NK-92 (cell line): ENCODE measurements around the gene TRAF5.

ENCODE experiments used
- DNase-seq: peaks from one replicate; lab custom pipeline; 2025; ENCODE audit not compliant: unreplicated experiment; lab: John Stamatoyannopoulos, UW

Gene TRAF5

GRCh38 chr1:211327346-211327921 lies 801 bp downstream of the TRAF5 start:
- no peak for DNase-seq

DNA sequence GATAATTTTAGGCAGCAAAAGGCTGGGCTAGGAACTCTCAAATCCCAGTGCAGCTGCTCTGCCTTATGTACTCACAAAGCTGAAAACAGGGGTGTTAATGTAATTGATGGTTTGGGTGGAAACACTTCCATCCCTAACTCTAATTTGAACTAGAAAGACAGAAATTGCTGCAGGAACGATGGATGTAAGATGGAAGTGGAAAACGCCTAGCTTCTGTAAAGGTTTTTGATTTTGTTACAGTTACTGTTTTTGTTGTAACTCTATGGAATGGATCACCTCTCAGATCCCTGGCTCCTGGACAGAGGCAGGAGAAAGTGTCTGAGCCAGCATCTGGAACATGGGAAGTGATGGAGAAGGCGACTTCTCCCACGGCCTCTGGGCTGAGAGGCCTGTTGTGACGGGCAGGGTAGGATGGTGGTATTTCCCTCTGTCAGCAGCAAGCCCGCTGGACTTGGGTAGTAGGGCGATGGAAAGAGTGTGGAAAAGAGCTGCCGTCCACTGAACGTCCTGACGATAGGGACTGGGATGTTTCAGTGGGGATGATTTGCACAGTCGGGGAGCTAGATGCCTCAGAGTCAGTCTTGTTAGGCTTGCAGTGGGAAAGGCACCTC lies 1.6 kb downstream of the TRAF5 start:
- no peak for DNase-seq

GRCh38 chr1:211328866-211329475 lies 2.3 kb downstream of the TRAF5 start:
- DNase-seq = no peak

DNA sequence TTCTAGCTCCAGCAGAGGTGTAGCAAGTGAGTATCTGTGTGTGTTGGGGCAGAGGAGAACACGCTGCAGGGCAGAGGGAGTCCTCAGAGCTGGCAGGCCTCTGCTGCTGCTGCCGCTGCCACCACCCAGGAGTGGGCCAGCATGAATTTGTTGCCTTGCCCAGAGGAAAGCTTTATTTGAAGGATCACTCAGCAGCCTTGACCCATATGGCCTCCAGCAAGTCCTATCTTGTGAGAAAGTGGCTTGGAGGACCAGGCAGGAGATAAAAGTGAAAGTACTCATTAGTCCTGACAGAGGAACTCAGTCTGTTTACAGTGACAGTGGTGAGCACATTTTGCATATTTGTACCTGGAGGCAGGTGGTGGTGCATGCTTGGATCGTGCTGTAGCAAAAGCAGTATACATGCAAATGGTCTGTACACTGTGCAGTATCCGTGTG lies 3.1 kb downstream of the TRAF5 start:
- DNase-seq = no peak

DNA sequence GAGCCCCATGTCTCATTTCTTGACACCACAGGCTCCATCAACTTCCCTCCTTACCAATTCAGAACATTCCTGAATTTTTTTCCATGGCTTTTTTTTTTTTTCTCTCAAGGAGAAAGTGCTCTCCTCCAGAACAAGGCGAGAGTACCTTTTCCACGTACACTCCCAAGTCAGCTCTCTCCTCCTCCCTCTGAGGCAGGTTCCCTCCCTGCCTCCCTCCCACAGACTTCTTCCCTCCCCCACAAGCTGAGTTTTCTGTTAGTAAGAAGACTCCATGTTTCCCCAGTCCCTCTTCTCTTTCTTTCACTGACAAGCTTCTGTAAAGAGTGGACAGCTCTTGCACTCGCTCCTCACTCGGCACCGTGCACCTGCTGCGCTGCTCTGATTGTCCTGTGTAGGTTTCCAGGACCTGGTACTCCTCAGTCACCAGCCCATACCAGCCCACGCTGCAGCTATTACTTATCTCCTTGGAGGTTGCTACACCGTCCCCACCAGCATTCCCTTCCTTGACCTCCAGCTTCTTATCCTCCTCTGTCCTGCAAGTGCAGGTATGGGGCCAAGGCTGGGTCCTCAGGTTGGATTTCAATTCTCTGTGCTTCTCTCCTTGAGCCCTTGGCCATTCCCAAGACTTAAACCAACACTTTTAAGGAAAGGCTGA lies 3.8 kb downstream of the TRAF5 start:
- DNase-seq = no peak

GRCh38 chr1:211331011-211331709 lies 4.5 kb downstream of the TRAF5 start:
- no peak for DNase-seq

- no peak for DNase-seq
Measured at GRCh38 chr1:211332036-211332616, 5.5 kb downstream of the TRAF5 start.

DNA sequence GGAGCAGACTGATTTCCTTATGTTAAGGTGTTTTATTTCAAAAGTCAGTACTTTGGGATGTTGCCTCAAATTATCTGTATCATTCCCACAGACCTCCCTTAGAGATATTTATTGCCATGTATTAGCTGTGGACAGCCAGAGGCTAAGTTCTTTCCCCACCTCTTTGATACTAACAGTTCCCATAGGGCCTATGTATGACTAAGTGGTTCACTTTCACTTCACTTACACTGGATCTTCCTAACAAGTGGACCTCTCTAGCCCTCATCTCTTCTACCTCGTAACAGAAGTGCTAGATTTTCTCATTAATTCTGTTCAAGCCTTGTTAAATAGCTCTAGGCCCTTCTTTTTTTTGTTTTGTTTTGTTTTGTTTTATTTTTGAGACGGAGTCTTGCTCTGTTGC lies 6.2 kb downstream of the TRAF5 start:
- DNase-seq = no peak

GRCh38 chr1:211333906-211334305 lies 7.3 kb downstream of the TRAF5 start:
- no peak for DNase-seq

DNA sequence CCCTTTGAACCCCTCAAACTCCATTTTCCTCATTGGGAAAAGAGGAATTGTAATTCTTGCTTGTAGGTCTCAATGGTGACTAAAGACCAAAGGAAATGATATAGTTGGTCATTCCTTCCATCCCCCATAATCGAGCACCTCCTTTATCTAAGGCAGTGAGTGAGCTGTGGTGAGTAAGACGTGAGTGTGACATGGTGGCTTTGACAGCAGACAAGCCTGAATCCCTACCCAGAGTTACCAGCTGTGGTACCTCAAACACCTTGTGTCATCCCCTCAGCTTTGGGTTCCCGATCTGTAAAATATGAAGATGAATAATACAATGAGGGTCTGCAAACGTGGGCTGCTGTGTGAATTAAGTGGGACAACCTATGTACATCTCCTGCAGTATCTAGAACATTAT lies 8.4 kb downstream of the TRAF5 start:
- no peak for DNase-seq

DNA sequence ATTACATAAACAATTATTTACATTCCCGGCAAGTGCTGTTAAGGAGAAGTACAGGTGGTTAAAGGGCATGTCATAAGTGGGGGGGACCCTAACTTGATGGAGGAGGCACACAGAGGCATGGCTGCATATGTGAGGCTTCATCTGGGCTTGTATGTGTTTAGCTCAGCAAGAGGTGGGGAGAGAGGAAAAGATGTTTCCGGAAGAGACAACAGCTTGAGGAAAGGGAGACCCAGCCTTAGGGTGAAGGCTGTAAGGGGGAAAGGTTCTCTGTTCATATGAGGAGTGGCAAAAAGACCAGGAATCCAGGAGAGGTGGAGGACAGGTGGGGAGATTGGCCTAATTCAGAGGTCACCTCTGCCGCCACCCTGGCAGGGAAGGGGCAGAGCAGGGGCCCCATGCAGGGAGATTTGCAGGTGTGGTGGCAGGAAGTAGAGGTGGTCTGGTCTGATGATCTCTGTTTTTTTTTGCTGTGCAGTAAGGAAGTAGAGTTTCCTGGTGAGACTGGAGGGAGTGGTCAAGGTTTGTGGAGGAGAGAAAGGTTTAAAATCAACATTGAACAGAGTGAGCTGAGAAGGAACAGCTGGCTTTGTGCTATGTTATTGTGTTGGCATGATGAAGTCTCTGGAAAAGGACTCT lies 9.0 kb downstream of the TRAF5 start:
- no peak for DNase-seq

GRCh38 chr1:211336161-211336560 lies 9.5 kb downstream of the TRAF5 start:
- no peak for DNase-seq

DNA sequence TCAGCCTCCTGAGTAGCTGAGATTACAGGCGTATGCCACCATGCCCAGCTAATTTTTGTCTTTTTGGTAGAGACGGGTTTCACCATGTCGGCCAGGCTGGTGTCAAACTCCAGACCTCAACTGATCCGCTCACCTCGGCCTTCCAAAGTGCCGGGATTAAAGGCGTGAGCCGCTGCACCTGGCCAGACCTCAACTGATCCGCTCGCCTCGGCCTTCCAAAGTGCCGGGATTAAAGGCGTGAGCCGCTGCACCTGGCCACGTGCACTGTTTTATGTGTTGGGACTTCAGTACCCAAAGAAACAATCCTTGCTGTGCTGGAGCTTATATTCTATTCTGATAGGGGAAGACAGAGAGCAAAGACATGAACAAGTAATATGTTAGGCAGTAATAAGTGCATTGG lies 10.1 kb downstream of the TRAF5 start:
- no peak for DNase-seq

DNA sequence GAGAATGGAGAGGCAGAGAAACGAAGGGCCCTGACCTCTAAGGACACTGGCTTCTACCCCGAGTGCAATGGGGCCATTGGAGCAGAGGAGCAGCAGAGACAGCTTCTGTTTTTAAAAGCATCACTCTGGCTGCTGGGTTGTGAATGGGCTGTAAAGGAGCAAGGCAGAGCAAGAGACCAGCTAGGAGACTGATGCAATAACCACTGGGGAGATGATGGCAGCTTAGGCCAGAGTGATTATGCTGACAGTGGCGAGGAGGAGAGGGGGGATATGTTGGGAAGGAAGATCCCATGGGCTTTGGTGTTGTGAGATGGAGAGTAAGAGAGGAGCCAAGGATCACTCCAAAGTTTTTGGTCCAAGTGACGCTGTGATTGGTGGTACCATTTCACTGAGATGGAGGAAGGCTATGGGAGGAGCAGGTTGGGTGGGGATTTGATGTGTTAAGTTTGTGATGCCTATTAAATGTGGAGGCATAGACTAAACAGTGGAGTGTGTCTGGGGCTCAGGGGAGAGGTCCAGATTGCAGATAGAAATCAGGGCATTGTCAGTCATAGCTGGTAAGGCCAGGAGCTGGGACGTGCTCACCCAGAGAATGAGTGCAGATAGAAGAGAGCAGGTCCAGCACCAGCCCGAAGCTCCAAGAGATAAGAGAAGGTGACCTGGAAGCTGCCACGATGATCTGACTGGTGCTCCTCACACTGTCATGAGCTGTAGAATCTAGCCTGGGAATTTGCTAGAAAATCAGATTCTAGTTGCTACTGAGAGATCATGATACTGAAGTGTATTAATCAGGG lies 11.0 kb downstream of the TRAF5 start:
- DNase-seq = no peak

GRCh38 chr1:211338224-211338620 lies 11.6 kb downstream of the TRAF5 start:
- DNase-seq = no peak

GRCh38 chr1:211339631-211340041 lies 13.0 kb downstream of the TRAF5 start:
- DNase-seq = no peak

DNA sequence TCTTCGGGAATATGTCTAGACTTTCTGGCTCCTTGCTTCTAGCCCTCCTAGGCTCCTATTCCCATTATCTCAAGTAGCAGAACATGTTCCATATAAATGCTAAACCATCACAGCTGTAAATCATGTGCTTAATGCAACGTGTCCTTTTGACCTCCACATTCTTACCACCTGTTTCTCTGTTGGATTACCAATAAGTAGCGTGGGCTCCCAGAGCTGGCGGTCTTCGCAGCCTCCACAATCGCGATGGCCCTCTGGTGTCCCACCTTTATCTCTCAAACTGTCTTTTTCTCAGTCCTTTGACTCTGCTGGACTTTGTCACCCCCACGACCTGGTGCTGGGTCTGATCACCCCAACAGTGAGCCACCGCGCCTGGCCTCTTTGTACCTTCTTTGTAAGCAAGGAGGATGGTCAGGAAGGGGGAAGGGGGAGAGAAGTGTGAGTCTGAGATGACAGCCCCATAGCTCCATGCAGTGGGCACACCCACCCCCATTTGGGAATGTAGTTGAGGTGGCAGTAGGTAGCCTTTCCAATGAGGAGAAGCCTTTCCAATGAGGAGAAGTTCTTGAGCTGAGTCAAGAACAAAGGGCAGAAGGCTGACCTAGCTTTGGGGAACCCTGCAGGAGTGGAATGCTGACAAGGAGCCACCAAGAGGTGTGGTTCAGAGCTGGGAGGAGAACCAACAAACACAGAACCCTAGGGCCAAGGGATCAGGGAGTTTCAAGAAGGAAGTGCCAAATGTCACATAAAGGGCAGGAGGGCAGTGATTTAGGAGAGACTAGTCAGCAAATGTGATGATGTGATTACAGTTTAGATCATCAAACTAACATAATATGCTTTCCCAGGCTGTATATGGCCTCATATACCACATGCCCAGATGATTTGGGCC lies 14.2 kb downstream of the TRAF5 start:
- DNase-seq = no peak

DNA sequence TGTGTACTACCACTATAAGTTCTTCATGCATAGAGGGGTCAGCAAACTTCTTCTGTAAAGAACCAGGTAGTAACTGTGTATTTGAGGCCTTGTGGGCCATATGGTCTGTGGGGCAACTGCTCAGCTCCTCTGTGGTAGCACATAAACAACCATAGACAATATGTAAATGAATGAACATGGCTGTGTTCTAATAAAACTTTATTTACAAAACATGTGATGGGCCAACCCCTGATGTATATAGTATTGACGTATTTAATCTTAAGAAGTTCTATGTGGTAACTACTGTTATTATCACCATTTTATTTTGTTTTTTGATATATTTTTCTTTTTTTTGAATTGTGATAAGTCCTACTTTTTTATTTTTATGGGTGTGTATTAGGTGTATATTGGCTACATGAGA lies 15.4 kb downstream of the TRAF5 start:
- DNase-seq = no peak

DNA sequence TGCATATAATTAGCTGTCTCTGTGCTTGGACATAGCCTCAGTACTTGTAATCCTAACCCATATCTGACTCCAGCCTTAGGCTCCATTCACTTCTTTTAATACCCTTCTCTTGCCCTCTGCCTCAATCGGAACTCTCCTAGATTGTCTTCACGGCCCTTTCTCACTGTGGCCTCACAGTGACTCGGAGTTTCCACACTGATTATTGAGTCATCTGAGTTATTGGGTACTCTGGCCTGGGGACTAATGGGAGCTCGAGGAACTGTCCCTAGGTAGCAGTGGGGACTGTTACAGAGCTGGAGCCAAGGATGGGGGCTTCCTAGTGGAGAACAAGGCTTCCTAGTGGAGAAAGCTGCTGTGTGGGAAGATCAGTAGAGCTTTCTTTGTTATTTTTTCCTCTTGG lies 17.0 kb downstream of the TRAF5 start:
- DNase-seq = no peak
